GM12801 (cell line): ENCODE measurements around the gene PGM3.

Experiments used
- CTCF ChIP-seq: IDR thresholded peaks from one replicate; pipeline ENCODE4 v1.5.1; 2011; ENCODE audit warnings: control low read depth; ENCODE audit not compliant: insufficient read length; ENCODE audit errors: extremely low read depth

Gene PGM3

GRCh38 chr6:83192871-83193746, at the start of gene PGM3, which contains the start of gene RWDD2A:
TSS of gene PGM3 (minus strand) at chr6:83193265. CDS start at chr6:83191012, 2,253 bp downstream.
TSS of gene RWDD2A (plus strand) at chr6:83193357. CDS start at chr6:83194452, 1,095 bp downstream.
- no peak for TF ChIP-seq CTCF

GRCh38 chr6:83231146-83231545, 38.1 kb upstream of the PGM3 start:
- TF ChIP-seq CTCF, result no peak

- TF ChIP-seq CTCF, result no peak
These were observed 33.5 kb upstream of the PGM3 start for GRCh38 chr6:83226517-83226916.

GRCh38 chr6:83221889-83222479, 28.9 kb upstream of the PGM3 start:
- TF ChIP-seq CTCF, result no peak

GRCh38 chr6:83221276-83221675, 28.2 kb upstream of the PGM3 start:
- TF ChIP-seq CTCF, result no peak

GRCh38 chr6:83220121-83220520, 27.1 kb upstream of the PGM3 start:
- TF ChIP-seq CTCF, result no peak

GRCh38 chr6:83218646-83219045, 25.6 kb upstream of the PGM3 start:
- no peak for TF ChIP-seq CTCF
